PC-3 (cell line): Measurements from ENCODE around the gene PSKH1. TPM values are rescaled to one million over a fixed set of nuclear protein-coding genes. Genes with fewer than 3 reads are reported as not detected.

Experiments
- ATAC-seq: fragments of 200-7000 bp; cut with Tn5 transposase; 2 replicates; pipeline ENCODE4 v1.9.1; 2020; ENCODE audit warnings: mild to moderate bottlenecking, moderate library complexity
- BruUV-seq: library from RNA; stranded (reverse); fragments of 400-500 nt; replicated peaks from 2 replicates; lab custom pipeline; 2021; lab: Mats Ljungman, UMichigan
- CTCF ChIA-PET: fragments of 300-600 bp; sonication (Branson Sonifier 250); formaldehyde crosslinking; loops from one replicate; lab custom pipeline; 2022; ENCODE audit warnings: antibody characterized with exemption; lab: Charles Lee
- POLR2A ChIA-PET: fragments of 300-600 bp; sonication (Branson Sonifier 250); formaldehyde crosslinking; loops from one replicate; lab custom pipeline; 2022; ENCODE audit warnings: antibody characterized with exemption; ENCODE audit not compliant: unreplicated experiment; lab: Charles Lee
- DNase-seq: peaks from one replicate; pipeline ENCODE4 v3.0.0-alpha.2; 2015
- H2AFZ ChIP-seq: fragments of 300-600 bp; sonication (generic); 2 replicates; pipeline ENCODE4 v1.6.0; 2016; ENCODE audit warnings: antibody characterized with exemption, low read length
- H3F3A ChIP-seq: fragments of 300-600 bp; sonication (generic); one replicate; pipeline ENCODE4 v1.6.0; 2017; ENCODE audit warnings: antibody characterized with exemption, low read length, control low read depth, mild to moderate bottlenecking; ENCODE audit not compliant: unreplicated experiment
- H3K27ac ChIP-seq: fragments of 300-600 bp; sonication (generic); 2 replicates; pipeline ENCODE4 v1.5.1; 2016; ENCODE audit warnings: mild to moderate bottlenecking, low read length
- H3K27me3 ChIP-seq: fragments of 300-600 bp; sonication (generic); 2 replicates; pipeline ENCODE4 v1.6.1; 2016; ENCODE audit warnings: low read length, mixed read lengths
- H3K36me3 ChIP-seq: fragments of 300-600 bp; sonication (generic); 2 replicates; pipeline ENCODE4 v1.6.1; 2016; ENCODE audit warnings: low read depth, mixed run types, low read length, mixed read lengths
- H3K4me1 ChIP-seq: fragments of 300-600 bp; sonication (generic); 2 replicates; pipeline ENCODE4 v1.5.1; 2016; ENCODE audit warnings: low read length; ENCODE audit not compliant: insufficient read depth
- H3K4me2 ChIP-seq: fragments of 300-600 bp; sonication (generic); 2 replicates; pipeline ENCODE4 v1.6.0; 2016; ENCODE audit warnings: low read length
- H3K4me3 ChIP-seq: fragments of 300-600 bp; sonication (generic); 2 replicates; pipeline ENCODE4 v1.5.1; 2016; ENCODE audit warnings: mild to moderate bottlenecking, low read length, mixed read lengths
- H3K79me2 ChIP-seq: fragments of 300-600 bp; sonication (generic); 2 replicates; pipeline ENCODE4 v1.6.1; 2017; ENCODE audit warnings: low read length, mixed read lengths
- H3K9ac ChIP-seq: fragments of 300-600 bp; sonication (generic); 2 replicates; pipeline ENCODE4 v1.6.0; 2016; ENCODE audit warnings: mild to moderate bottlenecking, low read length
- H3K9me2 ChIP-seq: fragments of 300-600 bp; sonication (generic); replicated peaks from 2 replicates; pipeline ENCODE4 v1.6.1; 2016; ENCODE audit warnings: mixed run types, low read length, mixed read lengths
- H3K9me3 ChIP-seq: fragments of 300-600 bp; sonication (generic); 2 replicates; pipeline ENCODE4 v1.6.1; 2016; ENCODE audit warnings: low read length, mixed read lengths
- H4K20me1 ChIP-seq: fragments of 300-600 bp; sonication (generic); 2 replicates; pipeline ENCODE4 v1.6.1; 2016; ENCODE audit warnings: low read length, mixed read lengths
- CTCF ChIP-seq: fragments of 300-600 bp; sonication (generic); conservative IDR thresholded peaks from 2 replicates; pipeline ENCODE4 v1.5.1; 2017; ENCODE audit warnings: antibody characterized with exemption, low read depth, mild to moderate bottlenecking, low read length
- EZH2 ChIP-seq: fragments of 300-600 bp; sonication (generic); IDR thresholded peaks from one replicate; pipeline ENCODE4 v1.6.1; 2017; ENCODE audit warnings: antibody characterized with exemption, mild to moderate bottlenecking, low read length; ENCODE audit not compliant: unreplicated experiment
- EZH2phosphoT487 ChIP-seq: fragments of 300-600 bp; sonication (generic); IDR thresholded peaks from 2 replicates; pipeline ENCODE4 v1.6.1; 2018; ENCODE audit warnings: mild to moderate bottlenecking, antibody characterized with exemption, low read length, borderline replicate concordance
- intact Hi-C: fragments of 100-400 bp; cut with micrococcal nuclease; formaldehyde crosslinking; loops from 2 replicates; pipeline ENCODE4 v1.9.0; 2023
- total RNA-seq: library from RNA; depleted of rRNA; stranded (reverse); fragments of >200 nt; gene quantifications from 2 replicates; pipeline ENCODE4 v1.2.3, GENCODE V29; 2014

The PSKH1 gene
- total RNA-seq, 1 experiment from 2014 or later, result 6.6 TPM

GRCh38 chr16:67848118-67848517, 44.9 kb upstream of the PSKH1 start:
- Histone ChIP-seq H3K4me2 (peak overlapping the region; percentile 90), H3K79me2 (peaks cover 91% of the 10 kb centered on the region), H3F3A (no peaks in the 10 kb centered on the region), H3K9ac (peak overlapping the region; percentile 100), H3K9me3 (no peaks in the 10 kb centered on the region), H3K4me1 (peaks cover 33% of the 10 kb centered on the region), H3K27me3 (no peaks in the 10 kb centered on the region), H3K4me3 (peak overlapping the region; percentile 98), H4K20me1 (peaks cover 14% of the 10 kb centered on the region; the same call in 1 of the 2 replicates), H2AFZ (no peak overlapping the region), H3K9me2 (no peaks in the 10 kb centered on the region), H3K27ac (peak overlapping the region; percentile 81), H3K36me3 (no peaks in the 10 kb centered on the region)
- no peak for ATAC-seq
- no TSS peak for BruUV-seq
- POLR2A ChIA-PET, result no interaction called here
- CTCF ChIA-PET, result no interaction called here
- intact Hi-C loops, result no loop called here
- TF ChIP-seq EZH2phosphoT487, result no peak
- no peak for TF ChIP-seq EZH2
- no peak for TF ChIP-seq CTCF
- no peak for DNase-seq

- H3K9me3 ChIP-seq, result no peaks in the 10 kb centered on the region
- peaks cover 95% of the 10 kb centered on the region for H3K79me2 ChIP-seq
- no peak overlapping the region for H3K27ac ChIP-seq
- ChIA-PET CTCF (no interaction called here), POLR2A (no interaction called here)
- TF ChIP-seq EZH2 (no peak), CTCF (no peak), EZH2phosphoT487 (no peak)
- BruUV-seq, result no TSS peak
- no peak for ATAC-seq
- H3F3A ChIP-seq, result no peaks in the 10 kb centered on the region
- H4K20me1 ChIP-seq, result no peaks in the 10 kb centered on the region
- intact Hi-C loops, result no loop called here
- H3K36me3 ChIP-seq, result no peaks in the 10 kb centered on the region
- DNase-seq, result no peak
- no peak overlapping the region for H2AFZ ChIP-seq
- H3K4me3 ChIP-seq, result no peak overlapping the region
- no peak overlapping the region for H3K9ac ChIP-seq
- H3K9me2 ChIP-seq, result no peaks in the 10 kb centered on the region
- no peak overlapping the region for H3K4me2 ChIP-seq
- H3K27me3 ChIP-seq, result no peaks in the 10 kb centered on the region
- H3K4me1 ChIP-seq, result peaks cover 22% of the 10 kb centered on the region
Measured at GRCh38 chr16:67853670-67854069, 39.4 kb upstream of the PSKH1 start.

GRCh38 chr16:67855789-67856188, 37.3 kb upstream of the PSKH1 start:
- no TSS peak for BruUV-seq
- Histone ChIP-seq H3K36me3 (peaks cover 4% of the 10 kb centered on the region), H3K9me2 (no peaks in the 10 kb centered on the region), H3K4me2 (no peak overlapping the region), H3K9me3 (no peaks in the 10 kb centered on the region), H3K27me3 (no peaks in the 10 kb centered on the region), H2AFZ (no peak overlapping the region), H4K20me1 (no peaks in the 10 kb centered on the region), H3K4me3 (no peak overlapping the region), H3K27ac (no peak overlapping the region), H3K9ac (no peak overlapping the region), H3K79me2 (peaks cover 96% of the 10 kb centered on the region), H3F3A (no peaks in the 10 kb centered on the region), H3K4me1 (peaks cover 33% of the 10 kb centered on the region)
- ChIA-PET CTCF (no interaction called here), POLR2A (interaction anchor here (1.0 kb wide), 1 partner anchor 10 kb away, joined by 3 read pairs; no protein-coding TSS in a partner anchor)
- TF ChIP-seq CTCF (no peak), EZH2 (no peak), EZH2phosphoT487 (no peak)
- intact Hi-C loops, result no loop called here
- no peak for ATAC-seq
- no peak for DNase-seq
